Mucosa of descending colon (tissue), 3 donors: ENCODE measurements around the gene YKT6. TPM values are rescaled to one million over a fixed set of nuclear protein-coding genes. Genes with fewer than 3 reads are reported as not detected.

Source experiments
- ATAC-seq: fragments of 200-7000 bp; cut with Tn5 transposase; one replicate; pipeline ENCODE4 v1.9.1; 2020; ENCODE audit warnings: mild to moderate bottlenecking, moderate library complexity
- DNase-seq, 3 donors: peaks; one replicate each; pipeline ENCODE4 v3.0.0-alpha.2; 2020
- H3K36me3 ChIP-seq: fragments of 200-600 bp; one replicate; pipeline ENCODE4 v1.8.0; 2021; ENCODE audit warnings: low read depth, mild to moderate bottlenecking
- H3K4me1 ChIP-seq: fragments of 200-600 bp; one replicate; pipeline ENCODE4 v1.8.0; 2021; ENCODE audit warnings: low read depth, mild to moderate bottlenecking
- H3K4me3 ChIP-seq: fragments of 200-600 bp; one replicate; pipeline ENCODE4 v1.8.0; 2021; ENCODE audit warnings: mild to moderate bottlenecking
- H3K9me3 ChIP-seq: fragments of 200-600 bp; one replicate; pipeline ENCODE4 v1.8.0; 2021; ENCODE audit warnings: mild to moderate bottlenecking
- intact Hi-C, 2 donors: fragments of 100-400 bp; cut with DNase I in 1 of 2; cut with micrococcal nuclease in 1 of 2; formaldehyde crosslinking; loops; one replicate each; pipeline versions ENCODE4 v1.11.0 to v1.11.1; 2022; cut with DNase I, micrococcal nuclease
- total RNA-seq, 3 donors: library from RNA; stranded (reverse); fragmentation: NEBNext Ultra II Directional in 2 of 3; extraction: Animal tissue kit (Norgen Biotek cat#: 25700) in 2 of 3; gene quantifications; one replicate each; pipeline versions ENCODE4 v1.2.1 to v1.2.4, GENCODE V29; 2021 to 2023
- TF ChIP-seq, protein P1 (sequence below): fragments of 200-600 bp; IDR thresholded peaks from one replicate; pipeline ENCODE4 v1.8.0; 2022; ENCODE audit warnings: antibody characterized with exemption, mild to moderate bottlenecking
- donor health status: DM: no; HTN: no; CAD: no; lungs with moderate emphysema.
- donor health status: DM: no; HTN: no; CAD: no.
- donor health status: DM: no; HTN: yes; CAD: no.

YKT6 gene
- total RNA-seq, 3 donors from 2014 or later: 72.0 to 79.5 (median 79.0) TPM

DNA sequence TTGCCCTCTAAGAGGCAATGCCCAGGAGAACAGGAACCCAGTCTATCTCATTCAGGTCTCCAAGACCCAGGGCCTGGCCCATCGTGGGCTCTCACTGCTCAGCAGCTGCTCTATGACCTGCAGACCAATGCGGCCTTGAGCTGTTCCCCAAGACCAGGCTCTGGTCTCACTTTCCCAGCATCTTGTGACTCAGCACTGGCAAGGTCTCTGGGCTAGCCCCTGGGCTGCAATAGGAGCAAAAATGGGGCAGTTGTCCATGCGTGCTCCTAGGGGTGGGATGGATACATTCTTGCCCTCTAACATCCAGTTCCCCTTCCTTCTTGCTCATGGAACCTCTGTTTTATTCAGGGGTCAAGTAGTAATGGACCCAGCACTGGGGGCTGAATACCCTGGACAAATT, 25.0 kb upstream of the YKT6 start:
- ATAC-seq: no peak
- intact Hi-C loops: no loop called here
- TF ChIP-seq, protein P1, sequence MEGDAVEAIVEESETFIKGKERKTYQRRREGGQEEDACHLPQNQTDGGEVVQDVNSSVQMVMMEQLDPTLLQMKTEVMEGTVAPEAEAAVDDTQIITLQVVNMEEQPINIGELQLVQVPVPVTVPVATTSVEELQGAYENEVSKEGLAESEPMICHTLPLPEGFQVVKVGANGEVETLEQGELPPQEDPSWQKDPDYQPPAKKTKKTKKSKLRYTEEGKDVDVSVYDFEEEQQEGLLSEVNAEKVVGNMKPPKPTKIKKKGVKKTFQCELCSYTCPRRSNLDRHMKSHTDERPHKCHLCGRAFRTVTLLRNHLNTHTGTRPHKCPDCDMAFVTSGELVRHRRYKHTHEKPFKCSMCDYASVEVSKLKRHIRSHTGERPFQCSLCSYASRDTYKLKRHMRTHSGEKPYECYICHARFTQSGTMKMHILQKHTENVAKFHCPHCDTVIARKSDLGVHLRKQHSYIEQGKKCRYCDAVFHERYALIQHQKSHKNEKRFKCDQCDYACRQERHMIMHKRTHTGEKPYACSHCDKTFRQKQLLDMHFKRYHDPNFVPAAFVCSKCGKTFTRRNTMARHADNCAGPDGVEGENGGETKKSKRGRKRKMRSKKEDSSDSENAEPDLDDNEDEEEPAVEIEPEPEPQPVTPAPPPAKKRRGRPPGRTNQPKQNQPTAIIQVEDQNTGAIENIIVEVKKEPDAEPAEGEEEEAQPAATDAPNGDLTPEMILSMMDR: no peak
- no peak for DNase-seq
- no peaks in the 10 kb centered on the region for H3K4me1 ChIP-seq
- no peaks in the 10 kb centered on the region for H3K9me3 ChIP-seq
- no peaks in the 10 kb centered on the region for H3K36me3 ChIP-seq
- H3K4me3 ChIP-seq: no peak overlapping the region

DNA sequence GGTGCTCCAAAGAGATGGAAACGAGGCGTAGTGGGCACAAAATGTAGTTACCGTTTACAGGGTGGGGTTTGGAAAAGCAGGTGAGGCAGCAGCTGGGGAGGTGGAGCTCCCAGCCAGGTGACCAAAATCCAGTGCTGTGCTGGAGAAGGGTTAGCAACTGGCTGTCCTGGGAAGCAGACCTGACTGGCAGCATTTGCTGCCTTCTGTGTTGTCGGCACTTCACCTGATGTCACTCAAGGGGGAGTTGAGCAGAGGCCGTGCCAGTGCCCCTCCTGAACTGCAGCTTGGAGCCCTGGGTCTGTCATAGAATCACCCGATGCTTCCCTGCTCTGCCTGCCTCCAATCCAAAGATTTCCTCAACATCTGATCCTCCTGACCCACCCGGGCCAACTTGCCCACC, 24.3 kb upstream of the YKT6 start:
- TF ChIP-seq, protein P1: no peak
- H3K4me3 ChIP-seq: no peak overlapping the region
- no peak for DNase-seq
- intact Hi-C loops: no loop called here
- H3K9me3 ChIP-seq: no peaks in the 10 kb centered on the region
- no peaks in the 10 kb centered on the region for H3K4me1 ChIP-seq
- no peak for ATAC-seq
- H3K36me3 ChIP-seq: no peaks in the 10 kb centered on the region

DNA sequence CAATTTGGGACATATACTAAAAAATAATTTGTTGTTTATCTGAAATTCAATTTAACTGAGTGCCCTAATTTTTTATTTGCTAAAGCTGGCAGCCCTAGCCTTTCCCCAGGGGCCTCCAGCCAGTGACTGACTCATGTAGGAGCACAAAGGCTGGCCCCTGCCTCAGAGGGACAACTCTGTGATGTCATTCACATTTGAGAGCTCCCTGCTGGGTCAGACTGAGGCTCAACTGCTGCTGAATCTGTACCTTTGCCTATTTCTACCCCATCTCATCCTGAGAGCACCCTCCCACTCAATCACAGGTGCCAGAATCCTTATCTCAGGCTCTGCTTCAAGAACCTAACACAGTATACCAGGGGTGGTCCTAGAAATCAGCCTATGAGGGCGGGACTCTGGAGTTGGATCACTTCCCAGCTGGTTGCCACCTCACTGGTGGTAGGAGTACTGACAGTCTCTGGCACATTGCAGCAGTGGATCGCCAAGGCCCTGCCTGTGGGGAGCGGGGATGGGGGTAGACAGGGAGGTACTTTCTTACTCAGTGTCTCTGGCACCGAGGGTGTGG, 23.1 kb upstream of the YKT6 start:
- Histone ChIP-seq H3K36me3 (no peaks in the 10 kb centered on the region), H3K4me1 (no peaks in the 10 kb centered on the region), H3K9me3 (peaks cover 2% of the 10 kb centered on the region), H3K4me3 (no peak overlapping the region)
- intact Hi-C loops: no loop called here
- DNase-seq (no peak), ATAC-seq (no peak)
- TF ChIP-seq, protein P1: no peak

DNA sequence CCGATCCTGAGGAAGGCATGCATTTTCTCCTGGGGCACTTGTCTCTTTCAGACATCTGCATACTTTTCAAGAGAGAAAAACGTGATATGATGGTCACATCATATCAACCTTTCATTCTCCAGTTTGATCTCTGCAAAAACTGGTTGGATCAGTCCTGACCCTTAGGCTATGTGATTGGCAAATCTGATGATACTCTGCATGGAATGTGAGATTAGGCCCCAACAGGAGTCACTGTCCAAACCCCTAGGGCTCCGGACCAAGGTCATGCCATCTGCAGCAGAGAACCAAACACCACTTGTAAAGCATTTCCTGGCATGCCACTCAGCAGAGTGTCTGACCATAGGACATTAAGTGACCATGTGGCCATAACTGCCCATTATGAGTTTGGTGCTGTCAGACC, 20.1 kb upstream of the YKT6 start:
- H3K9me3 ChIP-seq: peaks cover 6% of the 10 kb centered on the region
- intact Hi-C loops: no loop called here
- no peak overlapping the region for H3K4me3 ChIP-seq
- DNase-seq (no peak), ATAC-seq (no peak)
- no peaks in the 10 kb centered on the region for H3K36me3 ChIP-seq
- no peaks in the 10 kb centered on the region for H3K4me1 ChIP-seq
- TF ChIP-seq, protein P1: no peak

DNA sequence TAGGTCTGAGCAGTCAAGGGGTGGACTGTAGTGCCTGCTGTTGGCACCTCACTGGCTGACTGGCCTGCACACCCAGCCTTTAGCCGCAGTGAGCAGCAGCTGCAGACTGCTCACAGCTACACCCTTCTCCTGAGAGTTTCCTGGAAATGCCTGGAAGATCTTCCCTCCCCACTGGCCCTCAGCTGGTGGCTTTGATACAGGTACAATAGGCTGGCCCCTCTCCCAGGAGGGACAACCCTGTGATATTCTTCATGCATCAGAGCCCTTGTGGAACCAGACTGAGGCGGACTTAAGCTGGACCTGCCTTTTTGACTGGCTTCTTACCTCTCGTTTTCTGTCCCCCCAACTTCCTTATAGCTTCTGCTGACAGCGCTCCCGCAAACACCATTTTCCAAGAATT, 18.0 kb upstream of the YKT6 start:
- ATAC-seq (no peak), DNase-seq (no peak)
- Histone ChIP-seq H3K4me3 (no peak overlapping the region), H3K36me3 (no peaks in the 10 kb centered on the region), H3K4me1 (no peaks in the 10 kb centered on the region), H3K9me3 (peaks cover 6% of the 10 kb centered on the region)
- intact Hi-C loops: no loop called here
- TF ChIP-seq, protein P1: no peak

DNA sequence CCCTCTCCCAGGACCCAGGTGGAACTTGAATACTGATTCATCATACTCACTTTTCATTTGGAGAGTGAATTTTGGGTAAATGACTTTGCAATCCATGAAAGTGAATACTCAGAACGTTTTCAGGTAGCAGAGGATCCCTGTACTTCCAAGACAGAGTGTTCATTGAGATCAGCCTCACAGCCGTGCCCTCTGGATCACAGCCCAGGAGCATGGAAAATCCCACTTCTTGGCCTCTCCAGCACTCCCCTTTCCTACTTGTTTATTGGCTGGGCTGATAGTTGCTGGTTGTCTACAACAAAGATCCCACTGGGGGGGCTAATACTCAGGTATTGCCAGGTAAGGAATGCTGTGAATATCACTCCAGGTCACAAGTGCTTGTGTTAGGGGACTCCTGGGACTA, 17.4 kb upstream of the YKT6 start:
- TF ChIP-seq, protein P1: no peak
- ATAC-seq: no peak

More for the DNA sequence above, 17.4 kb upstream of the YKT6 start:
- no peaks in the 10 kb centered on the region for H3K4me1 ChIP-seq
- H3K9me3 ChIP-seq: peaks cover 6% of the 10 kb centered on the region
- no peak overlapping the region for H3K4me3 ChIP-seq
- intact Hi-C loops: no loop called here
- no peaks in the 10 kb centered on the region for H3K36me3 ChIP-seq
- no peak for DNase-seq
